ENCODE measurements around the gene PRKCB.

DNA sequence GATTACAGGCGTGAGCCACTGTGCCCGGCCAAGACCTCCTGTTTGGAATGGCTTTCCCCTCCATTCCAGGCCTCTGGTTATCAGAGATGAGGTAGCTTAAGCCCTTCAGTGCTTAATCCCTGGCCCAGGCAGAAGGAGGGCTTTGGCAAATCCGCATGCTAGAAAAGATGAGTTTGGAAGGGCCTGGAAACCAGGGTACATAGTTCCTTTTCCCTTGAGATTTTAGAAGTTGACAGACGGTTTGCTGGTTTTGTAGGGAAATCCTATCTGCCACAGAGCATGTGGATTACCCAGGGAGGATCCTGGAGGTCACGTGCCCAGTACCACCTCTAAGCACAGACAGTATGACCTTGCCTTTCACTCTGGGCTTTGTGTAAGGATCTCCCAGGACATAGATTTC lies 305.7 kb downstream of the PRKCB start:
- no peak for TF ChIP-seq POLR2A (IDR thresholded peaks at IDR 0.05; ENCODE audit: low read length)
- TF ChIP-seq, protein P1, sequence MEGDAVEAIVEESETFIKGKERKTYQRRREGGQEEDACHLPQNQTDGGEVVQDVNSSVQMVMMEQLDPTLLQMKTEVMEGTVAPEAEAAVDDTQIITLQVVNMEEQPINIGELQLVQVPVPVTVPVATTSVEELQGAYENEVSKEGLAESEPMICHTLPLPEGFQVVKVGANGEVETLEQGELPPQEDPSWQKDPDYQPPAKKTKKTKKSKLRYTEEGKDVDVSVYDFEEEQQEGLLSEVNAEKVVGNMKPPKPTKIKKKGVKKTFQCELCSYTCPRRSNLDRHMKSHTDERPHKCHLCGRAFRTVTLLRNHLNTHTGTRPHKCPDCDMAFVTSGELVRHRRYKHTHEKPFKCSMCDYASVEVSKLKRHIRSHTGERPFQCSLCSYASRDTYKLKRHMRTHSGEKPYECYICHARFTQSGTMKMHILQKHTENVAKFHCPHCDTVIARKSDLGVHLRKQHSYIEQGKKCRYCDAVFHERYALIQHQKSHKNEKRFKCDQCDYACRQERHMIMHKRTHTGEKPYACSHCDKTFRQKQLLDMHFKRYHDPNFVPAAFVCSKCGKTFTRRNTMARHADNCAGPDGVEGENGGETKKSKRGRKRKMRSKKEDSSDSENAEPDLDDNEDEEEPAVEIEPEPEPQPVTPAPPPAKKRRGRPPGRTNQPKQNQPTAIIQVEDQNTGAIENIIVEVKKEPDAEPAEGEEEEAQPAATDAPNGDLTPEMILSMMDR (IDR thresholded peaks at IDR 0.05), result no peak
- TF ChIP-seq EP300 (IDR thresholded peaks at IDR 0.05), result no peak
- TF ChIP-seq, protein P2, sequence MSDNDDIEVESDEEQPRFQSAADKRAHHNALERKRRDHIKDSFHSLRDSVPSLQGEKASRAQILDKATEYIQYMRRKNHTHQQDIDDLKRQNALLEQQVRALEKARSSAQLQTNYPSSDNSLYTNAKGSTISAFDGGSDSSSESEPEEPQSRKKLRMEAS (IDR thresholded peaks at IDR 0.05), result no peak
- no peak for TF ChIP-seq FOSB (CRISPR knock-in tag; IDR thresholded peaks at IDR 0.05)
- TF ChIP-seq JUNB (IDR thresholded peaks at IDR 0.05), result no peak
- no peak for TF ChIP-seq MYC (IDR thresholded peaks at IDR 0.05; ENCODE audit: borderline replicate concordance, low read length)
- TF ChIP-seq CEBPB (IDR thresholded peaks at IDR 0.05), result no peak
- TF ChIP-seq, protein P3, sequence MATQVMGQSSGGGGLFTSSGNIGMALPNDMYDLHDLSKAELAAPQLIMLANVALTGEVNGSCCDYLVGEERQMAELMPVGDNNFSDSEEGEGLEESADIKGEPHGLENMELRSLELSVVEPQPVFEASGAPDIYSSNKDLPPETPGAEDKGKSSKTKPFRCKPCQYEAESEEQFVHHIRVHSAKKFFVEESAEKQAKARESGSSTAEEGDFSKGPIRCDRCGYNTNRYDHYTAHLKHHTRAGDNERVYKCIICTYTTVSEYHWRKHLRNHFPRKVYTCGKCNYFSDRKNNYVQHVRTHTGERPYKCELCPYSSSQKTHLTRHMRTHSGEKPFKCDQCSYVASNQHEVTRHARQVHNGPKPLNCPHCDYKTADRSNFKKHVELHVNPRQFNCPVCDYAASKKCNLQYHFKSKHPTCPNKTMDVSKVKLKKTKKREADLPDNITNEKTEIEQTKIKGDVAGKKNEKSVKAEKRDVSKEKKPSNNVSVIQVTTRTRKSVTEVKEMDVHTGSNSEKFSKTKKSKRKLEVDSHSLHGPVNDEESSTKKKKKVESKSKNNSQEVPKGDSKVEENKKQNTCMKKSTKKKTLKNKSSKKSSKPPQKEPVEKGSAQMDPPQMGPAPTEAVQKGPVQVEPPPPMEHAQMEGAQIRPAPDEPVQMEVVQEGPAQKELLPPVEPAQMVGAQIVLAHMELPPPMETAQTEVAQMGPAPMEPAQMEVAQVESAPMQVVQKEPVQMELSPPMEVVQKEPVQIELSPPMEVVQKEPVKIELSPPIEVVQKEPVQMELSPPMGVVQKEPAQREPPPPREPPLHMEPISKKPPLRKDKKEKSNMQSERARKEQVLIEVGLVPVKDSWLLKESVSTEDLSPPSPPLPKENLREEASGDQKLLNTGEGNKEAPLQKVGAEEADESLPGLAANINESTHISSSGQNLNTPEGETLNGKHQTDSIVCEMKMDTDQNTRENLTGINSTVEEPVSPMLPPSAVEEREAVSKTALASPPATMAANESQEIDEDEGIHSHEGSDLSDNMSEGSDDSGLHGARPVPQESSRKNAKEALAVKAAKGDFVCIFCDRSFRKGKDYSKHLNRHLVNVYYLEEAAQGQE (IDR thresholded peaks at IDR 0.05), result no peak
- TF ChIP-seq RCOR1 (IDR thresholded peaks at IDR 0.05; ENCODE audit: low read depth, low read length), result no peak
- no peak for TF ChIP-seq TP53 (CRISPR knock-in tag; IDR thresholded peaks at IDR 0.05)
- no peak for TF ChIP-seq GATA3 (IDR thresholded peaks at IDR 0.05; ENCODE audit: borderline replicate concordance)
- no peak for TF ChIP-seq RFX5 (IDR thresholded peaks at IDR 0.05)
- no peak for TF ChIP-seq RAD21 (conservative IDR thresholded peaks at IDR 0.05 in 1 of 2, IDR thresholded peaks at IDR 0.05 in 1 of 2)

Data from A549 (cell line).